Erythroblast (primary cell): Measurements from ENCODE around the gene ZNF862.

Source experiments
- GATA1 ChIP-seq: IDR thresholded peaks from 2 replicates; pipeline ENCODE4 v1.6.1; 2011; ENCODE audit warnings: low read depth, mild to moderate bottlenecking, control low read depth, low read length, moderate library complexity
- POLR2A ChIP-seq: IDR thresholded peaks from 2 replicates; pipeline ENCODE4 v1.6.1; 2011; ENCODE audit warnings: mild to moderate bottlenecking, low read length

- no peak for TF ChIP-seq POLR2A
- TF ChIP-seq GATA1 = no peak
These were observed 31.1 kb downstream of the ZNF862 start for GRCh38 chr7:149869291-149869650.
